Astrocyte (in vitro differentiated cells and primary cell): Measurements from ENCODE around the gene APLP1.

Source experiments
- CTCF ChIP-seq: IDR thresholded peaks from 2 replicates; pipeline ENCODE4 v1.5.1; 2011; ENCODE audit warnings: low read depth, mild to moderate bottlenecking, inconsistent platforms, low read length, moderate library complexity; ENCODE audit not compliant: insufficient read depth
- EZH2 ChIP-seq: IDR thresholded peaks from 2 replicates; pipeline ENCODE4 v1.6.1; 2012; ENCODE audit warnings: mild to moderate bottlenecking, low read length, inconsistent platforms; ENCODE audit not compliant: insufficient read depth

DNA sequence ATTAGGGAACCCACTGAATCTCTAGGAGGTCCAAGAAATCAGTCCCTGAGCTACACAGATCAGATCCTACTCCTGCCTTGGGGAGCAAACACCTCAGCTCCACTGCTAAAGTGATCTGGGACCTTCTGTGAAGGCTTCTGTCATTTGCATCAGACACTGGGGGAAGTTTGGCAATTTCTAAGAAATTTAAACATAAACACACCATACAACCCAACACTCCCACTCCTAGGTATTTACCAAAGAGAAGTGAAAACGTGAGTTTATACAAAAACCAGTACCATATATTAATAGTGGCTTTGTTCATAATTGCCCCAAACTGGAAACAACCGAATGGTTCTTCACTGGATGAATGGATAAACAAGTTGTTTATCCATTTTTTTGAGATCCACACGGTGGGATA is 47.1 kb downstream of the APLP1 start:
- no peak for TF ChIP-seq CTCF
- TF ChIP-seq EZH2, result no peak
